Keratinocyte (primary cell): ENCODE results near the gene GRM7. TPM values are rescaled to one million over a fixed set of nuclear protein-coding genes. Genes with fewer than 3 reads are reported as not detected.

Source experiments
- DNase-seq: peaks from one replicate; pipeline ENCODE4 v3.0.0-alpha.2; 2011; ENCODE audit warnings: low read depth, missing footprints, low spot score
- FAIRE-seq: peaks from 2 replicates; lab custom pipeline; 2011; peaks lifted over from hg19 to GRCh38; lab: Jason Lieb, UNC
- H2AFZ ChIP-seq: 2 replicates; pipeline ENCODE4 v1.6.0; 2012; ENCODE audit warnings: low read length, control low read depth, inconsistent platforms; ENCODE audit not compliant: control insufficient read depth
- H3K27ac ChIP-seq: 2 replicates; pipeline ENCODE4 v1.5.1; 2011; ENCODE audit warnings: low read length; ENCODE audit not compliant: control insufficient read depth, insufficient read depth
- H3K27me3 ChIP-seq: 3 replicates; pipeline ENCODE4 v1.6.0; 2011; ENCODE audit warnings: low read length; ENCODE audit not compliant: control insufficient read depth, insufficient read depth; ENCODE audit errors: extremely low read depth
- H3K36me3 ChIP-seq, 2 experiments: 2 replicates in 1 of 2; 3 replicates in 1 of 2; pipeline ENCODE4 v1.5.1; 2011; ENCODE audit warnings: low read length in 2 of 2, mild to moderate bottlenecking in 1 of 2; ENCODE audit not compliant: control insufficient read depth in 2 of 2, insufficient read depth in 2 of 2; ENCODE audit errors: extremely low read depth in 1 of 2
- H3K4me1 ChIP-seq: 3 replicates; pipeline ENCODE4 v1.5.1; 2011; ENCODE audit warnings: low read length; ENCODE audit not compliant: control insufficient read depth, insufficient read depth; ENCODE audit errors: extremely low read depth
- H3K4me2 ChIP-seq: 3 replicates; pipeline ENCODE4 v1.6.0; 2011; ENCODE audit warnings: low read depth, low read length; ENCODE audit not compliant: control insufficient read depth, insufficient read depth; ENCODE audit errors: extremely low read depth
- H3K4me3 ChIP-seq, 3 experiments: fragments of 200-600 bp in 1 of 3; sonication (generic) in 1 of 3; 2 replicates in 2 of 3; 3 replicates in 1 of 3; pipeline ENCODE4 v1.5.1; 2011 to 2016; ENCODE audit warnings: low read length in 3 of 3, mild to moderate bottlenecking in 3 of 3, control low read depth in 2 of 3, inconsistent platforms in 1 of 3, low read depth in 1 of 3, mixed read lengths in 1 of 3, mixed run types in 1 of 3, moderate library complexity in 1 of 3; ENCODE audit not compliant: control insufficient read depth in 2 of 3, insufficient read depth in 2 of 3; ENCODE audit errors: extremely low read depth in 1 of 3
- H3K79me2 ChIP-seq: 2 replicates; pipeline ENCODE4 v1.6.0; 2012; ENCODE audit warnings: low read length; ENCODE audit not compliant: control insufficient read depth, insufficient read depth
- H3K9ac ChIP-seq: 3 replicates; pipeline ENCODE4 v1.6.0; 2011; ENCODE audit warnings: low read length; ENCODE audit not compliant: control insufficient read depth, insufficient read depth; ENCODE audit errors: extremely low read depth
- H3K9me1 ChIP-seq: 3 replicates; pipeline ENCODE4 v1.6.0; 2011; ENCODE audit warnings: low read length; ENCODE audit not compliant: control insufficient read depth, insufficient read depth; ENCODE audit errors: extremely low read depth
- H3K9me3 ChIP-seq: 2 replicates; pipeline ENCODE4 v1.5.1; 2012; ENCODE audit warnings: low read depth, low read length; ENCODE audit not compliant: control insufficient read depth
- H4K20me1 ChIP-seq: 3 replicates; pipeline ENCODE4 v1.6.0; 2011; ENCODE audit warnings: low read length; ENCODE audit not compliant: control insufficient read depth, insufficient read depth; ENCODE audit errors: extremely low read depth
- EZH2 ChIP-seq: IDR thresholded peaks from one replicate; pipeline ENCODE4 v1.6.1; 2012; ENCODE audit warnings: inconsistent platforms, mild to moderate bottlenecking, low read length, moderate library complexity
- dilution Hi-C: fragments of 300-500 bp; cut with MboI; formaldehyde crosslinking; loops from one replicate; pipeline ENCODE4 v1.7.0; 2020; ENCODE audit warnings: low sequenced_read_pairs; ENCODE audit not compliant: extremely low pct_ligation_motif_present
- polyA plus RNA-seq, 5 experiments: library from polyadenylated mRNA; depleted of rRNA in 3 of 5; stranded (reverse) in 3 of 5; stranded (forward) in 1 of 5; unstranded in 1 of 5; fragments of >200 nt; gene quantifications; 1 replicate in 1 of 5; 2 replicates in 3 of 5; 3 replicates in 1 of 5; pipeline versions ENCODE4 v1.2.1 to v1.2.3, GENCODE V29; 2011 to 2012; ENCODE audit warnings: missing spikeins in 2 of 5, low read depth in 1 of 5, low replicate concordance in 1 of 5
- TF ChIP-seq, protein P1 (sequence below), 3 experiments: IDR thresholded peaks in 1 of 3; conservative IDR thresholded peaks in 1 of 3; optimal IDR thresholded peaks in 1 of 3; 2 replicates in 2 of 3; 3 replicates in 1 of 3; pipeline versions ENCODE3 to v1.5.1; 2011; ENCODE audit warnings: low read length in 3 of 3, mild to moderate bottlenecking in 3 of 3, moderate library complexity in 2 of 3, control low read depth in 1 of 3, inconsistent platforms in 1 of 3; ENCODE audit not compliant: insufficient read depth in 2 of 3; ENCODE audit errors: extremely low read depth in 1 of 3

Gene GRM7
- polyA plus RNA-seq, 1 donor (not counting 4 experiments of a cell fraction or from before 2014, with no cell fraction given): not detected

DNA sequence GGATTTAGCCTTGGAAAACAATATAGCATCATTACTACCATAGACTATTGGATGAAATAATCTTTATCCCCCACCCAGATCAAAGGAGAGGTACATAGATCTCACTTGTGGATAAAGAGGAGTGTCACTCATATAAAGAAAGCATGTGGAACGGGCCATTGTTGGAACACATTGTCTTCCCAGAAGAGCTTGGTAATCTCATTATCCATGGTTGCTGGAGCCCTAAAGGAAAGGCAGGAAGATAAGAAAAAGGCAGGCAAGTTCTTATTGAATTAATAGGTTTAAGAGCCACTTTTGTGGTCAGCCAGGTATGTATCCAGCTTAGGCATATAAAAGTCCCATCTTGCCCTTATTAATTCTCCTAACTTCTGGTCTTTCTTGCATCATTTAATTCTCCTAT is 659.1 kb downstream of the GRM7 start:
- Histone ChIP-seq H4K20me1 (no peaks in the 10 kb centered on the region), H3K79me2 (no peaks in the 10 kb centered on the region), H3K4me3 (no peak overlapping the region), H3K36me3 (no peaks in the 10 kb centered on the region), H3K9me1 (no peaks in the 10 kb centered on the region), H3K4me2 (no peak overlapping the region), H3K27me3 (no peaks in the 10 kb centered on the region), H3K4me1 (no peaks in the 10 kb centered on the region), H3K9me3 (no peaks in the 10 kb centered on the region), H3K27ac (no peak overlapping the region), H3K9ac (no peak overlapping the region), H2AFZ (no peak overlapping the region)
- DNase-seq: no peak
- FAIRE-seq: no peak
- dilution Hi-C loops: no loop called here
- TF ChIP-seq, protein P1, sequence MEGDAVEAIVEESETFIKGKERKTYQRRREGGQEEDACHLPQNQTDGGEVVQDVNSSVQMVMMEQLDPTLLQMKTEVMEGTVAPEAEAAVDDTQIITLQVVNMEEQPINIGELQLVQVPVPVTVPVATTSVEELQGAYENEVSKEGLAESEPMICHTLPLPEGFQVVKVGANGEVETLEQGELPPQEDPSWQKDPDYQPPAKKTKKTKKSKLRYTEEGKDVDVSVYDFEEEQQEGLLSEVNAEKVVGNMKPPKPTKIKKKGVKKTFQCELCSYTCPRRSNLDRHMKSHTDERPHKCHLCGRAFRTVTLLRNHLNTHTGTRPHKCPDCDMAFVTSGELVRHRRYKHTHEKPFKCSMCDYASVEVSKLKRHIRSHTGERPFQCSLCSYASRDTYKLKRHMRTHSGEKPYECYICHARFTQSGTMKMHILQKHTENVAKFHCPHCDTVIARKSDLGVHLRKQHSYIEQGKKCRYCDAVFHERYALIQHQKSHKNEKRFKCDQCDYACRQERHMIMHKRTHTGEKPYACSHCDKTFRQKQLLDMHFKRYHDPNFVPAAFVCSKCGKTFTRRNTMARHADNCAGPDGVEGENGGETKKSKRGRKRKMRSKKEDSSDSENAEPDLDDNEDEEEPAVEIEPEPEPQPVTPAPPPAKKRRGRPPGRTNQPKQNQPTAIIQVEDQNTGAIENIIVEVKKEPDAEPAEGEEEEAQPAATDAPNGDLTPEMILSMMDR (optimal IDR thresholded peaks at IDR 0.05 in 1 of 3, IDR thresholded peaks at IDR 0.05 in 1 of 3, conservative IDR thresholded peaks at IDR 0.05 in 1 of 3; ENCODE audit: extremely low read depth in 1 of 3, insufficient read depth in 2 of 3, low read length in 3 of 3): no peak
- no peak for TF ChIP-seq EZH2

- no peaks in the 10 kb centered on the region for H3K9me1 ChIP-seq
- H3K79me2 ChIP-seq: no peaks in the 10 kb centered on the region
- no peaks in the 10 kb centered on the region for H3K27me3 ChIP-seq
- no peak for TF ChIP-seq EZH2
- TF ChIP-seq, protein P1 (optimal IDR thresholded peaks at IDR 0.05 in 1 of 3, IDR thresholded peaks at IDR 0.05 in 1 of 3, conservative IDR thresholded peaks at IDR 0.05 in 1 of 3; ENCODE audit: extremely low read depth in 1 of 3, insufficient read depth in 2 of 3, low read length in 3 of 3): no peak
- DNase-seq (no peak), FAIRE-seq (no peak)
- H3K4me2 ChIP-seq: no peak overlapping the region
- no peaks in the 10 kb centered on the region for H3K9me3 ChIP-seq
- dilution Hi-C loops: no loop called here
- no peak overlapping the region for H2AFZ ChIP-seq
- H4K20me1 ChIP-seq: no peaks in the 10 kb centered on the region
- H3K4me3 ChIP-seq: no peak overlapping the region
- no peaks in the 10 kb centered on the region for H3K4me1 ChIP-seq
- no peaks in the 10 kb centered on the region for H3K36me3 ChIP-seq
- no peak overlapping the region for H3K27ac ChIP-seq
- H3K9ac ChIP-seq: no peak overlapping the region
Observed at GRCh38 chr3:7520593-7520992, 659.7 kb downstream of the GRM7 start.
